NCI-H2081 treated with DMSO at 0.1 percent for 48 hours (cell line): ENCODE results near the gene ZBTB7C.

ENCODE experiments used
- DNase-seq: peaks from one replicate; lab custom pipeline; 2025; lab: John Stamatoyannopoulos, UW

ZBTB7C gene

GRCh38 chr18:48418539-48419276 lies 9.5 kb upstream of the ZBTB7C start:
- no peak for DNase-seq

GRCh38 chr18:48417985-48418384 lies 8.8 kb upstream of the ZBTB7C start:
- no peak for DNase-seq

GRCh38 chr18:48413342-48413741 lies 4.2 kb upstream of the ZBTB7C start:
- DNase-seq, result no peak

GRCh38 chr18:48412339-48412929 lies 3.3 kb upstream of the ZBTB7C start:
- no peak for DNase-seq

GRCh38 chr18:48410095-48410920 lies 1.1 kb upstream of the ZBTB7C start:
- DNase-seq, result no peak

GRCh38 chr18:48409591-48410094 lies 460 bp upstream of the ZBTB7C start:
- DNase-seq, result no peak

- DNase-seq, result no peak
Observed at GRCh38 chr18:48408111-48408726, 964 bp downstream of the ZBTB7C start.

GRCh38 chr18:48407358-48407757 lies 1.8 kb downstream of the ZBTB7C start:
- DNase-seq, result no peak

- no peak for DNase-seq
Observed at GRCh38 chr18:48405978-48406377, 3.2 kb downstream of the ZBTB7C start.

GRCh38 chr18:48404716-48405507 lies 4.3 kb downstream of the ZBTB7C start:
- DNase-seq, result no peak

GRCh38 chr18:48402953-48403352 lies 6.2 kb downstream of the ZBTB7C start:
- no peak for DNase-seq

- no peak for DNase-seq
Observed at GRCh38 chr18:48399303-48400075, 9.7 kb downstream of the ZBTB7C start.

GRCh38 chr18:48398074-48398473 lies 11.1 kb downstream of the ZBTB7C start:
- no peak for DNase-seq

- no peak for DNase-seq
Observed at GRCh38 chr18:48397021-48397420, 12.2 kb downstream of the ZBTB7C start.

GRCh38 chr18:48396561-48396960 lies 12.6 kb downstream of the ZBTB7C start:
- no peak for DNase-seq

- no peak for DNase-seq
Observed at GRCh38 chr18:48395646-48396045, 13.5 kb downstream of the ZBTB7C start.

GRCh38 chr18:48394176-48394575 lies 15.0 kb downstream of the ZBTB7C start:
- DNase-seq, result no peak

- DNase-seq, result no peak
Observed at GRCh38 chr18:48393776-48394175, 15.4 kb downstream of the ZBTB7C start.

GRCh38 chr18:48393170-48393569 lies 16.0 kb downstream of the ZBTB7C start:
- DNase-seq, result no peak

- no peak for DNase-seq
Observed at GRCh38 chr18:48392268-48392667, 16.9 kb downstream of the ZBTB7C start.

- DNase-seq, result no peak
Observed at GRCh38 chr18:48391868-48392267, 17.3 kb downstream of the ZBTB7C start.
